DOHH2 (cell line): ENCODE data around the gene ABCG5.

Experiments
- CTCF ChIP-seq: fragments of 200-600 bp; sonication (generic); IDR thresholded peaks from one replicate; pipeline ENCODE4 v1.5.1; 2014; ENCODE audit warnings: antibody characterized with exemption, mild to moderate bottlenecking, low read depth, low read length; ENCODE audit not compliant: poor library complexity, severe bottlenecking
- EZH2phosphoT487 ChIP-seq: fragments of 200-600 bp; sonication (generic); IDR thresholded peaks from 2 replicates; pipeline ENCODE4 v1.6.1; 2017; ENCODE audit warnings: borderline replicate concordance, mild to moderate bottlenecking, antibody characterized with exemption, low read length, moderate library complexity, mixed read lengths

GRCh38 chr2:43826305-43827250 is 12.1 kb downstream of the ABCG5 start:
- TF ChIP-seq CTCF (no peak), EZH2phosphoT487 (no peak)
